ENCODE measurements around the gene CLN6.

- TF ChIP-seq CTCF (IDR thresholded peaks at IDR 0.05; ENCODE audit: low read depth, low read length) (no peak), MAX (IDR thresholded peaks at IDR 0.05; ENCODE audit: low read depth, low read length) (no peak), MYC (IDR thresholded peaks at IDR 0.05; ENCODE audit: low read depth, low read length) (no peak), POLR2A (IDR thresholded peaks at IDR 0.05; ENCODE audit: extremely low read depth, insufficient read length) (no peak)
Measured at GRCh38 chr15:68184616-68185480, 44.7 kb downstream of the CLN6 start.
